GM06990 (cell line): ENCODE results near the gene TTC7B.

ENCODE experiments used
- DNase-seq: peaks from one replicate; pipeline ENCODE4 v3.0.0-alpha.2; 2011; ENCODE audit not compliant: insufficient read length; ENCODE audit errors: extremely low read depth
- H3K27me3 ChIP-seq: replicated peaks from 2 replicates; pipeline ENCODE4 v1.6.0; 2011; ENCODE audit warnings: low read length; ENCODE audit not compliant: control insufficient read depth, insufficient read depth
- H3K36me3 ChIP-seq: 2 replicates; pipeline ENCODE4 v1.5.1; 2011; ENCODE audit warnings: low read length; ENCODE audit not compliant: control insufficient read depth, insufficient read depth
- H3K4me3 ChIP-seq: replicated peaks from 2 replicates; pipeline ENCODE4 v1.5.1; 2011; ENCODE audit warnings: low read depth, mild to moderate bottlenecking, control low read depth, low read length
- CTCF ChIP-seq: IDR thresholded peaks from 2 replicates; pipeline ENCODE4 v1.5.1; 2011; ENCODE audit warnings: low read length, control low read depth, mild to moderate bottlenecking, inconsistent platforms; ENCODE audit not compliant: insufficient read depth, poor library complexity, severe bottlenecking

The TTC7B gene

GRCh38 chr14:90624732-90625400 lies 191.4 kb downstream of the TTC7B start:
- no peak for DNase-seq

GRCh38 chr14:90624227-90624626 lies 192.0 kb downstream of the TTC7B start:
- TF ChIP-seq CTCF: no peak

More at GRCh38 chr14:90624732-90625400, 191.4 kb downstream of the TTC7B start:
- TF ChIP-seq CTCF: no peak
- no peaks in the 10 kb centered on the region; the same call in 1 of the 2 replicates for H3K27me3 ChIP-seq
- H3K4me3 ChIP-seq: no peak overlapping the region
- no peaks in the 10 kb centered on the region for H3K36me3 ChIP-seq

GRCh38 chr14:90621201-90621600 lies 195.0 kb downstream of the TTC7B start:
- Histone ChIP-seq H3K36me3 (no peaks in the 10 kb centered on the region), H3K27me3 (no peaks in the 10 kb centered on the region; the same call in 1 of the 2 replicates), H3K4me3 (no peak overlapping the region)
- no peak for TF ChIP-seq CTCF
- no peak for DNase-seq

More at GRCh38 chr14:90624227-90624626, 192.0 kb downstream of the TTC7B start:
- DNase-seq: no peak
- no peaks in the 10 kb centered on the region for H3K36me3 ChIP-seq
- no peaks in the 10 kb centered on the region; the same call in 1 of the 2 replicates for H3K27me3 ChIP-seq
- H3K4me3 ChIP-seq: no peak overlapping the region

- no peaks in the 10 kb centered on the region; the same call in 1 of the 2 replicates for H3K27me3 ChIP-seq
- DNase-seq: no peak
- no peak for TF ChIP-seq CTCF
- H3K4me3 ChIP-seq: no peak overlapping the region
- no peaks in the 10 kb centered on the region for H3K36me3 ChIP-seq
These were observed 195.6 kb downstream of the TTC7B start for GRCh38 chr14:90620568-90621077.

- no peaks in the 10 kb centered on the region for H3K36me3 ChIP-seq
- H3K4me3 ChIP-seq: no peak overlapping the region
- TF ChIP-seq CTCF: no peak
- no peak for DNase-seq
- H3K27me3 ChIP-seq: no peaks in the 10 kb centered on the region; the same call in 1 of the 2 replicates
These were observed 196.3 kb downstream of the TTC7B start for GRCh38 chr14:90619911-90620310.
